Body of pancreas (tissue), 4 donors: ENCODE measurements around the gene POLD2. TPM values are rescaled to one million over a fixed set of nuclear protein-coding genes. Genes with fewer than 3 reads are reported as not detected.

Experiments
- ATAC-seq: fragments of 150-250 bp; one replicate; pipeline ENCODE4 v1.9.1; 2016
- DNase-seq, 4 donors: peaks; one replicate each; pipeline ENCODE4 v3.0.0-alpha.2; 2019
- H3K27ac ChIP-seq, 4 donors: fragments of 200-600 bp; sonication (generic); 1 replicate in 3 of 4; 2 replicates in 1 of 4; pipeline versions ENCODE4 v1.5.1 to v1.6.1; 2016 to 2019; ENCODE audit warnings: mild to moderate bottlenecking in 1 of 4, mixed read lengths in 1 of 4, moderate library complexity in 1 of 4
- H3K27me3 ChIP-seq, 2 donors: fragments of 200-600 bp; sonication (generic); one replicate each; pipeline ENCODE4 v1.6.0; 2016; ENCODE audit warnings: mild to moderate bottlenecking in 1 of 2
- H3K36me3 ChIP-seq, 2 donors: fragments of 200-600 bp; sonication (generic); replicated peaks in 1 of 2; 2 replicates each; pipeline ENCODE4 v1.5.1; 2016; ENCODE audit warnings: low read depth in 2 of 2; ENCODE audit not compliant: insufficient read depth in 1 of 2
- H3K4me1 ChIP-seq: fragments of 200-600 bp; sonication (generic); one replicate; pipeline ENCODE4 v1.6.0; 2016
- H3K4me3 ChIP-seq, 2 donors: fragments of 200-600 bp; sonication (generic); 1 replicate in 1 of 2; 2 replicates in 1 of 2; pipeline ENCODE4 v1.5.1; 2016 to 2019
- H3K9me3 ChIP-seq, 3 donors: fragments of 200-600 bp; sonication (generic); 1 replicate in 2 of 3; 2 replicates in 1 of 3; pipeline ENCODE4 v1.5.1; 2016
- CTCF ChIP-seq, 7 experiments: fragments of 450-650 bp in 4 of 7; fragments of 200-600 bp in 3 of 7; sonication (generic) in 3 of 7; IDR thresholded peaks; one replicate each; pipeline ENCODE4 v1.5.1; 2016 to 2019; ENCODE audit warnings: antibody characterized with exemption in 7 of 7
- POLR2A ChIP-seq, 3 donors: fragments of 450-650 bp; IDR thresholded peaks; one replicate each; pipeline ENCODE4 v1.6.1; 2016; ENCODE audit warnings: antibody characterized with exemption in 3 of 3, mild to moderate bottlenecking in 2 of 3
- WGBS, 2 donors: methylation state at CpG; one replicate each; pipeline ENCODE4 v1.1.5; 2017; 5-methylcytosine and 5-hydroxymethylcytosine counted together
- intact Hi-C: fragments of 100-400 bp; cut with DNase I; formaldehyde crosslinking; loops from one replicate; pipeline ENCODE4 v1.15.1; 2023
- total RNA-seq, 2 donors: library from RNA; depleted of rRNA; stranded (reverse); fragments of >200 nt; gene quantifications; one replicate each; pipeline ENCODE4 v1.1.0, GENCODE V29; 2016

POLD2 gene
- total RNA-seq, 2 donors from 2014 or later = 32.7 to 64.6 TPM

GRCh38 chr7:44113764-44114354, 9.5 kb downstream of the POLD2 start:
- Histone ChIP-seq H3K27ac (no peak overlapping the region), H3K27me3 (no peaks in the 10 kb centered on the region), H3K4me1 (peaks cover 21% of the 10 kb centered on the region), H3K36me3 (no peaks in the 10 kb centered on the region), H3K4me3 (no peak overlapping the region), H3K9me3 (no peaks in the 10 kb centered on the region)
- TF ChIP-seq POLR2A (IDR thresholded peaks at IDR 0.05) (no peak), CTCF (IDR thresholded peaks at IDR 0.05) (no peak)
- ATAC-seq (no peak), DNase-seq (no peak)
- 91 to 100% methylated on average over 5 to 16 of the region's 24 CpGs for WGBS, 2 donors
- intact Hi-C loops = no loop called here

GRCh38 chr7:44112997-44113763, 10.2 kb downstream of the POLD2 start:
- intact Hi-C loops = no loop called here
- WGBS, 2 donors = 64 to 75% methylated on average over 30 to 31 of the region's 34 CpGs
- Histone ChIP-seq H3K4me3 (no peak overlapping the region), H3K9me3 (no peaks in the 10 kb centered on the region), H3K27me3 (no peaks in the 10 kb centered on the region), H3K4me1 (peaks cover 21% of the 10 kb centered on the region), H3K27ac (no peak overlapping the region), H3K36me3 (no peaks in the 10 kb centered on the region)
- DNase-seq (no peak), ATAC-seq (peak; percentile 13)
- TF ChIP-seq POLR2A (IDR thresholded peaks at IDR 0.05) = no peak
- no peak for TF ChIP-seq CTCF (IDR thresholded peaks at IDR 0.05)

- Histone ChIP-seq H3K4me3 (no peak overlapping the region), H3K27me3 (no peaks in the 10 kb centered on the region), H3K9me3 (no peaks in the 10 kb centered on the region), H3K4me1 (peaks cover 21% of the 10 kb centered on the region), H3K27ac (no peak overlapping the region), H3K36me3 (no peaks in the 10 kb centered on the region)
- WGBS, 2 donors = 22 to 38% methylated on average over 10 to 36 of the region's 41 CpGs
- DNase-seq (peak in 3 of 4 donors; percentile 23 to 39 (median 31)), ATAC-seq (peak; percentile 33)
- TF ChIP-seq POLR2A (IDR thresholded peaks at IDR 0.05) = no peak
- no peak for TF ChIP-seq CTCF (IDR thresholded peaks at IDR 0.05)
- intact Hi-C loops = no loop called here
Observed at GRCh38 chr7:44112231-44112996, 10.9 kb downstream of the POLD2 start.

- TF ChIP-seq POLR2A (IDR thresholded peaks at IDR 0.05) = no peak
- no peak for TF ChIP-seq CTCF (IDR thresholded peaks at IDR 0.05)
- Histone ChIP-seq H3K27me3 (no peaks in the 10 kb centered on the region), H3K27ac (no peak overlapping the region), H3K9me3 (no peaks in the 10 kb centered on the region), H3K36me3 (no peaks in the 10 kb centered on the region), H3K4me3 (no peak overlapping the region), H3K4me1 (peaks cover 21% of the 10 kb centered on the region)
- no peak for DNase-seq
- intact Hi-C loops = no loop called here
- no peak for ATAC-seq
- WGBS, 2 donors = 82 to 89% methylated on average over 9 to 16 of the region's 16 CpGs
Observed at GRCh38 chr7:44111761-44112160, 11.6 kb downstream of the POLD2 start.
